Neural progenitor cell (in vitro differentiated cells): ENCODE results near the gene EPHB2. TPM values are rescaled to one million over a fixed set of nuclear protein-coding genes. Genes with fewer than 3 reads are reported as not detected.
A peak's percentile ranks its signal among the peaks of the same experiment; 100 is the strongest.

Experiments
- DNase-seq: peaks from one replicate; pipeline ENCODE4 v3.0.0-alpha.2; 2016; ENCODE audit warnings: low spot score
- H2AFZ ChIP-seq: fragments of 200-600 bp; sonication (generic); replicated peaks from 2 replicates; pipeline ENCODE4 v1.6.1; 2016; ENCODE audit warnings: antibody characterized with exemption
- H3F3A ChIP-seq: fragments of 200-600 bp; sonication (generic); 2 replicates; pipeline ENCODE4 v1.6.1; 2016; ENCODE audit warnings: antibody characterized with exemption, low read depth
- H3K27ac ChIP-seq: fragments of 200-600 bp; sonication (generic); 2 replicates; pipeline ENCODE4 v1.5.1; 2016; ENCODE audit warnings: mild to moderate bottlenecking
- H3K27me3 ChIP-seq: fragments of 200-600 bp; sonication (generic); 2 replicates; pipeline ENCODE4 v1.6.1; 2016; ENCODE audit warnings: mild to moderate bottlenecking, moderate library complexity
- H3K36me3 ChIP-seq: fragments of 200-600 bp; sonication (generic); 2 replicates; pipeline ENCODE4 v1.5.1; 2016
- H3K4me1 ChIP-seq: fragments of 200-600 bp; sonication (generic); 2 replicates; pipeline ENCODE4 v1.6.1; 2016; ENCODE audit warnings: mixed run types
- H3K4me2 ChIP-seq: fragments of 200-600 bp; sonication (generic); 2 replicates; pipeline ENCODE4 v1.6.1; 2016
- H3K4me3 ChIP-seq: fragments of 200-600 bp; sonication (generic); 2 replicates; pipeline ENCODE4 v1.5.1; 2016
- H3K79me2 ChIP-seq: fragments of 200-600 bp; sonication (generic); 2 replicates; pipeline ENCODE4 v1.6.1; 2016; ENCODE audit warnings: low read depth
- H3K9ac ChIP-seq: fragments of 200-600 bp; sonication (generic); 2 replicates; pipeline ENCODE4 v1.6.1; 2016
- H3K9me3 ChIP-seq: fragments of 200-600 bp; sonication (generic); 2 replicates; pipeline ENCODE4 v1.5.1; 2016; ENCODE audit warnings: low read depth
- H4K20me1 ChIP-seq: fragments of 200-600 bp; sonication (generic); 2 replicates; pipeline ENCODE4 v1.6.1; 2016; ENCODE audit warnings: low read depth
- H3K27ac Mint-ChIP-seq: 3 replicates; pipeline ENCODE4 v1.8.0; 2021; ENCODE audit warnings: mixed read lengths
- H3K27me3 Mint-ChIP-seq: 2 replicates; pipeline ENCODE4 v1.8.0; 2022; ENCODE audit warnings: low read depth, mild to moderate bottlenecking, inconsistent platforms, moderate library complexity, mixed read lengths; ENCODE audit not compliant: insufficient read depth
- H3K36me3 Mint-ChIP-seq: 3 replicates; pipeline ENCODE4 v1.8.0; 2021; ENCODE audit warnings: mixed read lengths
- H3K4me1 Mint-ChIP-seq: 3 replicates; pipeline ENCODE4 v1.8.0; 2021; ENCODE audit warnings: mixed read lengths
- H3K4me3 Mint-ChIP-seq: 3 replicates; pipeline ENCODE4 v1.8.0; 2021; ENCODE audit warnings: mild to moderate bottlenecking, moderate library complexity, mixed read lengths
- H3K9me3 Mint-ChIP-seq: 3 replicates; pipeline ENCODE4 v1.8.0; 2020; ENCODE audit warnings: mixed read lengths
- CTCF ChIP-seq: fragments of 200-600 bp; sonication (generic); IDR thresholded peaks from 2 replicates; pipeline ENCODE4 v1.5.1; 2017; ENCODE audit warnings: antibody characterized with exemption, mild to moderate bottlenecking
- EZH2 ChIP-seq: fragments of 200-600 bp; sonication (generic); IDR thresholded peaks from 2 replicates; pipeline ENCODE4 v1.6.1; 2017; ENCODE audit warnings: antibody characterized with exemption, mild to moderate bottlenecking, moderate library complexity
- EZH2phosphoT487 ChIP-seq: fragments of 200-600 bp; sonication (generic); IDR thresholded peaks from 2 replicates; pipeline ENCODE4 v1.6.1; 2017; ENCODE audit warnings: antibody characterized with exemption
- total RNA-seq: library from RNA; depleted of rRNA; stranded (reverse); fragments of >200 nt; gene quantifications from 2 replicates; pipeline ENCODE4 v1.2.3, GENCODE V29; 2015; ENCODE audit warnings: low replicate concordance

EPHB2 gene
- total RNA-seq, 1 donor from 2014 or later: 38.3 TPM

DNA sequence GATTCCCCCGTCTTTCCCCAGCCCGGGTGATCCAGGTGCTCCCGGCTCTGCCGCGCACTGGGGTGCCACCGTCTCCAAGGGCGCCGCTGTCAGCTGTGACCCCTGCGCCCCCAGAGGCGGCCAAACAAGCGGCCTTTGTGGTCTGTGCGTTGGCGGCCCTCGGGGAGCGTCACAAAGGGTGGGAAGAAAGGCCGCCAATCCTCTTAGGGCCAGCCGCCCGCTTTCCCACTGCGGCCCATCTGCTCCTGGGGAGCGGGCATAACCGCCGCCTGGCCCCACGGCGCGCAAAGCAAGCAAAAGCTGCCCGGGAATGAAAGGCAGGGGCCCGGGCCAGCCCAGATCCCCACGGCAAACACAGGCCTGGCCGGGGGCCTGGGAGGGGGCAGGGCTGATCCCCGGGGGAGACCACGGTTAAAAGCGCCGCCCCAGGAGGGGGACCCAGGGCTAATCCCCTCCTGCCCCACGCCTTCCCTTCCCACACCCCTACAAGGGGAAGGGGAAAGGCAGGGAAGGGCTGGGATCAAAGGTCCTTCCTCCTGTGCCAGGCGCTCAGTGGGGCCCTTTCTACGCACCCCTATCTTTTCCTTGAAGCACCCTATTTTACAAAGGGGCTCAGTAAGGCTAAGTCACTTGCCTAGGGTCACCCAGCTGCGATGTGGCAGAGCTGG, 33.6 kb upstream of the EPHB2 start:
- peaks cover 46% of the 10 kb centered on the region for H3K4me1 Mint-ChIP-seq
- H3K9me3 Mint-ChIP-seq: no peaks in the 10 kb centered on the region
- Histone ChIP-seq H3K79me2 (no peaks in the 10 kb centered on the region), H3K27me3 (no peaks in the 10 kb centered on the region), H3K9me3 (no peaks in the 10 kb centered on the region), H3K4me1 (peaks cover 37% of the 10 kb centered on the region), H3K4me2 (peak overlapping the region; percentile 56), H2AFZ (no peak overlapping the region), H4K20me1 (no peaks in the 10 kb centered on the region), H3K9ac (no peak overlapping the region), H3K4me3 (no peak overlapping the region), H3K27ac (peak overlapping the region; percentile 54), H3K36me3 (no peaks in the 10 kb centered on the region), H3F3A (peaks cover 58% of the 10 kb centered on the region)
- no peak overlapping the region for H3K27ac Mint-ChIP-seq
- no peaks in the 10 kb centered on the region for H3K36me3 Mint-ChIP-seq
- no peak for TF ChIP-seq EZH2phosphoT487
- no peak overlapping the region for H3K4me3 Mint-ChIP-seq
- peaks cover 7% of the 10 kb centered on the region for H3K27me3 Mint-ChIP-seq
- peak; percentile 79 for DNase-seq

- no peak for DNase-seq
- TF ChIP-seq CTCF (no peak), EZH2phosphoT487 (no peak), EZH2 (no peak)
- Mint-ChIP-seq H3K4me1 (peaks cover 34% of the 10 kb centered on the region), H3K27me3 (peaks cover 4% of the 10 kb centered on the region), H3K27ac (no peak overlapping the region), H3K36me3 (no peaks in the 10 kb centered on the region), H3K9me3 (no peaks in the 10 kb centered on the region), H3K4me3 (no peak overlapping the region)
- Histone ChIP-seq H3K9me3 (no peaks in the 10 kb centered on the region), H3K4me2 (peak overlapping the region; percentile 51), H3K36me3 (no peaks in the 10 kb centered on the region), H2AFZ (no peak overlapping the region), H3K79me2 (no peaks in the 10 kb centered on the region), H3K4me1 (peaks cover 33% of the 10 kb centered on the region), H4K20me1 (no peaks in the 10 kb centered on the region), H3F3A (peaks cover 49% of the 10 kb centered on the region), H3K27ac (no peak overlapping the region), H3K27me3 (no peaks in the 10 kb centered on the region), H3K9ac (no peak overlapping the region), H3K4me3 (no peak overlapping the region)
Measured at GRCh38 chr1:22677931-22678896, 32.4 kb upstream of the EPHB2 start.

- Histone ChIP-seq H3K27me3 (no peaks in the 10 kb centered on the region), H3K36me3 (no peaks in the 10 kb centered on the region), H2AFZ (no peak overlapping the region), H3K9me3 (no peaks in the 10 kb centered on the region), H3K27ac (no peak overlapping the region), H3K4me1 (peaks cover 39% of the 10 kb centered on the region), H3K79me2 (no peaks in the 10 kb centered on the region), H3K4me2 (no peak overlapping the region), H3F3A (peaks cover 40% of the 10 kb centered on the region), H3K4me3 (no peak overlapping the region), H3K9ac (no peak overlapping the region), H4K20me1 (no peaks in the 10 kb centered on the region)
- H3K27ac Mint-ChIP-seq: peak overlapping the region; percentile 18
- no peaks in the 10 kb centered on the region for H3K9me3 Mint-ChIP-seq
- peaks cover 10% of the 10 kb centered on the region for H3K27me3 Mint-ChIP-seq
- no peak for TF ChIP-seq EZH2phosphoT487
- TF ChIP-seq EZH2: no peak
- no peak for TF ChIP-seq CTCF
- no peak for DNase-seq
- peaks cover 33% of the 10 kb centered on the region for H3K4me1 Mint-ChIP-seq
- no peaks in the 10 kb centered on the region for H3K36me3 Mint-ChIP-seq
- H3K4me3 Mint-ChIP-seq: no peak overlapping the region
Measured at GRCh38 chr1:22680726-22681125, 29.9 kb upstream of the EPHB2 start.
